Measurements from ENCODE around the gene PHACTR2. TPM values are rescaled to one million over a fixed set of nuclear protein-coding genes. Genes with fewer than 3 reads are reported as not detected.

The PHACTR2 gene
- total RNA-seq, 4 donors from 2014 or later = 39.8 to 99.0 (median 49.3) TPM

DNA sequence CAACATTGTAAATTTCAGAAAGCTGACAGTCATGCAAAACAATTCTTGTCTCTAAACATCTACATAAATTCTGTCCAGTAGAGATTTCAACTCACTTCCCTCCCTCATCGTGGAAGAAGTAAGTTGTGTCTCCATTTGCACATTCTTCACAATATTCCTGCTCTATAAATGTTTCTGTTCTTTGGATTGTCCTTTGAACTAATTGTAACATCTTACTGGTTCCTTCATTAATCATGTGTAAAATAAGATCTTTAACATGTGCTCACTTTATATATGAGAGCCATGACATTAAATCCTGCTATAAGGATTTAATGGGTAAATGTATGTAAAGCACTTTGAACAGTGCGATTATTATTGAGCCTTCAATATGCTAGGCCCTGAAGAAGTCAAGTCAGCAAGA, 158.4 kb downstream of the PHACTR2 start:
- Histone ChIP-seq H3K4me3 (no peak overlapping the region), H3K4me1 (peaks cover 0 to 7% (median 0%) of the 10 kb centered on the region in 4 donors), H3K27me3 (no peaks in the 10 kb centered on the region), H3K27ac (no peak overlapping the region), H3K9me3 (no peaks in the 10 kb centered on the region), H3K36me3 (no peaks in the 10 kb centered on the region)
- no peak for TF ChIP-seq POLR2A (IDR thresholded peaks at IDR 0.05)
- no peak for TF ChIP-seq CTCF (IDR thresholded peaks at IDR 0.05)
- no peak for DNase-seq

GRCh38 chr6:143838395-143838794, 160.6 kb downstream of the PHACTR2 start:
- no peak overlapping the region for H3K4me3 ChIP-seq
- DNase-seq = peak in 1 of 3 donors; percentile 64
- no peak for TF ChIP-seq POLR2A (IDR thresholded peaks at IDR 0.05)
- TF ChIP-seq CTCF (IDR thresholded peaks at IDR 0.05) = no peak
- H3K4me1 ChIP-seq = peaks cover 0 to 11% (median 0%) of the 10 kb centered on the region in 4 donors
- no peaks in the 10 kb centered on the region for H3K9me3 ChIP-seq
- H3K27me3 ChIP-seq = no peaks in the 10 kb centered on the region
- no peaks in the 10 kb centered on the region for H3K36me3 ChIP-seq
- peak overlapping the region in 3 of 4 donors; percentile 5 to 76 (median 69) for H3K27ac ChIP-seq

GRCh38 chr6:143839196-143839595, 161.4 kb downstream of the PHACTR2 start:
- Histone ChIP-seq H3K27ac (peak overlapping the region in 3 of 4 donors; percentile 5 to 76 (median 69)), H3K27me3 (no peaks in the 10 kb centered on the region), H3K36me3 (no peaks in the 10 kb centered on the region), H3K4me1 (peaks cover 0 to 17% (median 2%) of the 10 kb centered on the region in 4 donors), H3K4me3 (no peak overlapping the region), H3K9me3 (no peaks in the 10 kb centered on the region)
- TF ChIP-seq POLR2A (IDR thresholded peaks at IDR 0.05) (no peak), CTCF (IDR thresholded peaks at IDR 0.05) (no peak)
- DNase-seq = no peak

- DNase-seq = no peak
- H3K27ac ChIP-seq = no peak overlapping the region
- TF ChIP-seq POLR2A (IDR thresholded peaks at IDR 0.05) (no peak), CTCF (IDR thresholded peaks at IDR 0.05) (no peak)
- no peaks in the 10 kb centered on the region for H3K9me3 ChIP-seq
- H3K27me3 ChIP-seq = no peaks in the 10 kb centered on the region
- no peak overlapping the region for H3K4me3 ChIP-seq
- H3K36me3 ChIP-seq = peaks cover 0 to 11% (median 0%) of the 10 kb centered on the region in 3 donors
- H3K4me1 ChIP-seq = peaks cover 0 to 23% (median 3%) of the 10 kb centered on the region in 4 donors
These were observed 163.0 kb downstream of the PHACTR2 start for GRCh38 chr6:143840595-143841265.

GRCh38 chr6:143842461-143842901, 164.7 kb downstream of the PHACTR2 start:
- Histone ChIP-seq H3K4me3 (peak overlapping the region; percentile 73 to 98 (median 86)), H3K27me3 (no peaks in the 10 kb centered on the region), H3K9me3 (no peaks in the 10 kb centered on the region), H3K36me3 (peaks cover 0 to 29% (median 0%) of the 10 kb centered on the region in 3 donors), H3K4me1 (peaks cover 0 to 23% (median 3%) of the 10 kb centered on the region in 4 donors), H3K27ac (peak overlapping the region; percentile 83 to 97 (median 94))
- TF ChIP-seq POLR2A (IDR thresholded peaks at IDR 0.05) (no peak), CTCF (IDR thresholded peaks at IDR 0.05) (no peak)
- DNase-seq = no peak
